ENCODE data around the gene MAML1.
"Not testable (repeated sequence)": the region's sequence is repeated elsewhere in the genome, so short reads cannot be mapped to it uniquely, and the experiment has no call there.

The MAML1 gene

DNA sequence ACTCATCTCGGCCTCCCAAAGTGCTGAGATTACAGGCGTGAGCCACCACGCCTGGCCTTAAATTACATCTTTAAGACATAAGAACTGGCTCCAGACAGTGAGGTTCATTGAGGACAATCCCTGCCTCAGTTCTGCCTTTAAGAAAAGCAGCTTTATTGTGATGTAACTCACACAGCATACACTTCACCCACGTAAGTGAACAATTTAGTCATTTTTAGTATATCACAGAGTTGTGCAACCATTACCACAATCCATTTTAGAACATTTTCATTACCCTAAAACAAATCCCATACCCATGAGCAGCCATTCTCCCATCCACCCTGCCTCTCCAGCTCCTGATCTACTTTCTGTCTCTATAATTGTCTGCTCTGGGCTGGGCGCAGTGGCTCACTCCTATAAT, 37.2 kb downstream of the MAML1 start:
- no peak for DNase-seq

DNA sequence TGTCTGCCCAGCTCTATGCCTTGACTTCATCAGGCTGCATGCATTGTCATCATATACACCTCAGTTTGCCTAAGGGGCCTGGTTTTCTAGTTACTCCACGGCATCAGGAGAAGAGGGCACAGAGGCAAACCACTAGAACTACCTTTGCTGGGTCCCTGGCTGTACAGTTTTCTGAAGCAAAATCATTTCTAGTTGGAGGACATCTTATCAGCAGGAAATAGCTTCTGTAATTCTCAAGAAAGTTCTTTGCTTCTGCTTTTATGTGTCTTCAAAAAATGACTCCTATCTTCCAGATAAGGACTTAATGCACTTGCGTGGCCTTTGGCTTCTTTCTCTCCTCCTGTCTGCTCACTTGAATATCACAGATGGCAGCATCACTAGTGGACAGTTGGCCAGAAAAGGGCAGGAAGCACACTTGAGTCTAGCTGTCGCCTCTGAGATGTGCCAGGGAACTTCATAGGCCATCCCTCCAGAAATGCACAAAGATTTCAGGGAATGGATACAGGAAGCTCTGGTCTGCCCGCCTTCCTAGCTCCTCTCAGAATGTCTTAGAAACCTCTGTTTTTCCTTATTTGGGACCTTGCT, 38.8 kb downstream of the MAML1 start:
- DNase-seq, result no peak

- no peak for DNase-seq
Measured at GRCh38 chr5:179772351-179772750, 39.7 kb downstream of the MAML1 start.

GRCh38 chr5:179773686-179774040, 41.0 kb downstream of the MAML1 start:
- DNase-seq, result no peak

DNA sequence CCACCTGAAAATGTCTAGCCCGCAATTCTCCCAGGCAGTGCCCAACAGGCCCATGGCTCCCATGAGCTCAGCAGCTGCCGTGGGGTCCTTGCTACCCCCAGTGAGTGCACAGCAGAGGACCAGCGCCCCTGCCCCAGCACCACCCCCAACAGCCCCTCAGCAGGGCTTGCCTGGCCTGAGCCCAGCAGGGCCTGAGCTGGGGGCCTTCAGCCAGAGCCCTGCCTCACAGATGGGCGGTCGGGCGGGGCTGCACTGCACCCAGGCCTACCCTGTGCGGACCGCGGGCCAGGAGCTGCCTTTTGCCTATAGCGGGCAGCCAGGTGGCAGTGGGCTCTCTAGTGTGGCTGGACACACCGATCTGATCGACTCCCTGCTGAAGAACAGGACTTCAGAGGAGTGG, 41.8 kb downstream of the MAML1 start:
- no peak for DNase-seq

GRCh38 chr5:179776411-179776938, 43.9 kb downstream of the MAML1 start:
- DNase-seq, result no peak

- no peak for DNase-seq
Measured at GRCh38 chr5:179777456-179777855, 44.8 kb downstream of the MAML1 start.

- no peak for DNase-seq
Measured at GRCh38 chr5:179777909-179778308, 45.3 kb downstream of the MAML1 start.

GRCh38 chr5:179778591-179778990, 46.0 kb downstream of the MAML1 start:
- no peak for DNase-seq

DNA sequence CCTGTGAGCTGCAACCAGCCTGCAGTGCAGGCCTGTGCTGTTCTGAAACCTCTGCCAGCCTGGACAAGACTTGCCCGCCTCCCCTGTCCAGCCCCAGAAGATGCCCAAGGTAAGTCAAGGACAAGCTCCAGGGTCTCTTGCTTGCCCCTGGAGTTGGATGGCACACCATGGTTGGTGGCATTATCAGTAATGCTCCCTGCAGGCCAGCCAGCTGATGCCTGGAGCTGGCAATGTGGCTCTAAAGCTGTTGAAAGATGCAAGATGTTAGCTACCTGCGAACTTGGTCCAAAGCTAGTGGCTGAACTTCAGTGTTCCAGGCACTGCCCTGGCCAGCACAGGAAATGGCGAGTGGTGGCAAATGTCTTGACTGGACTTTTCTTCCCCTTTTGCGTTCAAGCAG, 47.2 kb downstream of the MAML1 start:
- no peak for DNase-seq

DNA sequence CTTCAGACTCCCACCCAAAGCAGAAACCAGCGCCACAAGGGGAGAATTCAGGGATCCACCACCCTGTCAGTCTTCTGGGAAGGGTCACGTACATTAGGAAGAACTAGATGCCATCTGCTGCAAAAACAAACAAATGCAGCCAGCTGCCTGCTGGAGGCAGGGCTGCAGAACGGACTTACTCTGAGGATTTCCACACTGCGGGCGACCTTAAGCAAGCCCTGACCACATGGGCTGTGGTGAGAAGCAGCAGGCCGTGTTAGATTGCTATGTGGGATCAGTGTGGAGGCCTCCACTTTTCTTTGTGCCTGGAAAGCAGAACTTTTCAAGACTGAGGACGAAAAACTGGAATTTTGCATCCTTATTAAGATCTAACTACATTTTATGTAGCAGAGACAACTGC, 47.7 kb downstream of the MAML1 start:
- no peak for DNase-seq

DNA sequence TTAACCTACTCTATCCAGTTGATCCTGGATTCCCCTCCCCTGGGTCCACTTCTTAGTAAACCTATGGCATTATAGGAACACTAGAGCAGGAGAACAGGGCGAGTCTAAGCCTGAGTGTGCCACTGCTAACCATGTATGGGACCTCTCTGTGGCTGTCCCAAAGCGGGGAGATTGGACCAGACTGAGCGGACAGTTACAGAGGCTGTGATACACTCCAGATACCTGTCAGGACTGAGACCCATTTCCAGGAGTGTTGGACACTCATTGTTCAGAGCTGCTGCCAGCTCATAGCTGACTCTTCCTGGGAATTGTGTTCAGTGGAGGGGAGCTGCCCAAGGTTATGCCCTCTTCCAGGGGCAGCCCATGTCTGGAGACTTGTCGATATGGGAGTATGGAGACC, 49.2 kb downstream of the MAML1 start:
- DNase-seq, result no peak

- no peak for DNase-seq
Measured at GRCh38 chr5:179783128-179783527, 50.5 kb downstream of the MAML1 start.

DNA sequence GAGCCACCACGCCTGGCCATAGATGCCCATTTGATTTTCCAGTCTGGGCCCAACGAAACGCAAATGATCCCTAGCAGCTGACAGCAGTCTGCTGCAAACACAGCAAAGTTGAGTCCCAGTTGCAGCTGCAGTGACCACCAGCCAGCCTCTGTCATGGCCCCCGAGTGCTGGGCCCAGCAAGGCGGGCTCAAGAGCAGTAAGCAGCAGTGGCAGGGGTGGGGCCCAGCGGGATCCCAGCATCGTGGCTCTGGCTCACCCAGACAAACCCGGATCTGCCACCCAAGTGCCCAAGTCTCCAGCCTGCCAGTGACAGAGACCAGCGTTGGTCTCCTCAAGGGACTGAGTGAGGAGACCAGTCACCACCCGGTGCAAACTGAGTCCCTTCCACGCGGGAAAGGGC, 54.2 kb downstream of the MAML1 start:
- DNase-seq, result no peak

- no peak for DNase-seq
Measured at GRCh38 chr5:179788193-179788854, 55.7 kb downstream of the MAML1 start.

- DNase-seq, result not testable (repeated sequence)
Measured at GRCh38 chr5:179789278-179789677, 56.7 kb downstream of the MAML1 start.

- no peak for DNase-seq
Measured at GRCh38 chr5:179791881-179792611, 59.4 kb downstream of the MAML1 start.

GRCh38 chr5:179792612-179793467, 60.2 kb downstream of the MAML1 start:
- DNase-seq, result no peak

- DNase-seq, result peak; percentile 53
Measured at GRCh38 chr5:179793468-179794139, 61.0 kb downstream of the MAML1 start, which contains the start of gene LTC4S. Gene LTC4S, plus strand, starts transcription at chr5:179793986. Its CDS starts 95 bp downstream, at chr5:179794081.

- DNase-seq, result no peak
Measured at GRCh38 chr5:179794171-179794570, 61.5 kb downstream of the MAML1 start.

DNA sequence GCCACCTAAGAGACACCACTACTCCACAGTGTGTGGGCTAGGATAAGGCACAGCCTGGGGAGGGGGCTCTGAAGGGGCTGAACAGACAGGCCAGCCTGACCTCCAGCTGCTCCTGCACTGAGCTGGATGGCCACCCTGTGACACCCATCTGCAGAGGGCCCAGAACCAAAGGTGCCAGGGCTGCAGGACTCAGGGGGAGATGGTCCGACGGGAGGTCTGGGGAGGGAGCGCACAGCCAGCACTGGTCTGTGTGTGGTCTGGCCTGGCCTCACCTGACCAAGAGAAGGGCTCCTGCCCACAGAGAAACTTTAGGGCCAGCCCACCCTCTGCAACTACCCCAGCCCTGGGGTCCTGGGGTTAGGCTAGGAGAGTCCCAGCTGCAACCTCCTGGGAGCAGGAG, 62.0 kb downstream of the MAML1 start:
- no peak for DNase-seq

GRCh38 chr5:179795049-179795862, 62.6 kb downstream of the MAML1 start:
- DNase-seq, result no peak

Measured in activated CD4-positive, alpha-beta T cell treated with anti-CD3 and anti-CD28 coated beads, Interleukin-10, Interleukin-2, amounts not matched to agents 100 ng/mL and 50 ng/mL, durations not matched to agents 16 hours and 8 hours (primary cell).